ENCODE measurements around the gene POU6F2.

GRCh38 chr7:39142750-39143149 is 165.0 kb downstream of the POU6F2 start:
- TF ChIP-seq CTCF (IDR thresholded peaks at IDR 0.05) (no peak), POLR2A (IDR thresholded peaks at IDR 0.05; ENCODE audit: low read depth) (no peak), POLR2AphosphoS5 (IDR thresholded peaks at IDR 0.05) (no peak), EP300 (IDR thresholded peaks at IDR 0.05) (no peak)
